Naive thymus-derived CD4-positive, alpha-beta T cell (primary cell): ENCODE data around the gene MAP10. TPM values are rescaled to one million over a fixed set of nuclear protein-coding genes. Genes with fewer than 3 reads are reported as not detected.

ENCODE experiments used
- polyA plus RNA-seq, 2 donors: library from polyadenylated mRNA; unstranded; fragments of 300-500 nt; fragmentation: Illumina TruSeq; gene quantifications; one replicate each; pipeline ENCODE4 v1.2.3, GENCODE V29; 2021
- total RNA-seq, 6 experiments: library from RNA in 5 of 6; stranded (reverse) in 5 of 6; gene quantifications; 1 replicate in 5 of 6; 2 replicates in 1 of 6; pipeline ENCODE4 v1.2.3 and lab custom pipeline; 2021 to 2026

Gene MAP10
- total and polyA plus RNA-seq, 7 experiments from 2014 or later: 1.5 to 4.5 (median 2.4) TPM

Other genes with a start within 250 kb of the MAP10 start
- 1 to 10 TPM in 1 of 5 experiments, under 1 TPM in 4; 0.27 to 4.9 (median 0.69) TPM for gene SIPA1L2, start 175.3 kb upstream of the MAP10 start, total RNA-seq
- gene SIPA1L2, start 175.3 kb upstream of the MAP10 start, polyA plus RNA-seq: under 1 TPM in 1 of 2 donors, not detected in 1; 0.08 TPM
- gene NTPCR, start 145.2 kb downstream of the MAP10 start, total RNA-seq: 10 to 100 TPM; 16.0 to 28.7 (median 17.3) TPM
- gene NTPCR, start 145.2 kb downstream of the MAP10 start, polyA plus RNA-seq: 10 to 100 TPM; 27.8 to 80.5 TPM